Gastroesophageal sphincter (tissue), 4 donors: ENCODE data around the gene ATP10A. TPM values are rescaled to one million over a fixed set of nuclear protein-coding genes. Genes with fewer than 3 reads are reported as not detected.

Source experiments
- ATAC-seq: fragments of 150-250 bp; one replicate; pipeline ENCODE4 v1.9.1; 2016; ENCODE audit warnings: mild to moderate bottlenecking, moderate library complexity
- H3K27ac ChIP-seq, 4 donors: fragments of 200-600 bp; sonication (generic) in 3 of 4; 1 replicate in 3 of 4; 2 replicates in 1 of 4; pipeline ENCODE4 v1.5.1; 2016 to 2019
- H3K27me3 ChIP-seq: fragments of 200-600 bp; sonication (generic); one replicate; pipeline ENCODE4 v1.5.1; 2019
- H3K36me3 ChIP-seq, 2 donors: fragments of 200-600 bp; sonication (generic); one replicate each; pipeline ENCODE4 v1.5.1; 2019; ENCODE audit warnings: control low read depth in 1 of 2
- H3K4me1 ChIP-seq, 3 donors: fragments of 200-600 bp; sonication (generic); 1 replicate in 2 of 3; 2 replicates in 1 of 3; pipeline ENCODE4 v1.5.1; 2016 to 2019; ENCODE audit warnings: control low read depth in 2 of 3
- H3K4me3 ChIP-seq, 2 donors: fragments of 200-600 bp; sonication (generic); one replicate each; pipeline ENCODE4 v1.5.1; 2019; ENCODE audit warnings: mild to moderate bottlenecking in 1 of 2, moderate library complexity in 1 of 2
- H3K9me3 ChIP-seq, 3 donors: fragments of 200-600 bp; sonication (generic); one replicate each; pipeline ENCODE4 v1.5.1; 2017 to 2019; ENCODE audit warnings: control low read depth in 2 of 3
- CTCF ChIP-seq, 4 experiments: fragments of 200-600 bp in 2 of 4; fragments of 450-650 bp in 2 of 4; sonication (generic) in 1 of 4; IDR thresholded peaks; one replicate each; pipeline ENCODE4 v1.5.1; 2017 to 2019; ENCODE audit warnings: antibody characterized with exemption in 4 of 4, mild to moderate bottlenecking in 2 of 4, moderate library complexity in 2 of 4
- EP300 ChIP-seq: sonication (generic); formaldehyde crosslinking; IDR thresholded peaks from one replicate; pipeline ENCODE4 v1.6.1; 2017; ENCODE audit warnings: antibody characterized with exemption, mild to moderate bottlenecking
- POLR2A ChIP-seq, 2 donors: fragments of 450-650 bp; IDR thresholded peaks; one replicate each; pipeline ENCODE4 v1.6.1; 2017; ENCODE audit warnings: antibody characterized with exemption in 2 of 2, mild to moderate bottlenecking in 2 of 2, moderate library complexity in 1 of 2
- POLR2AphosphoS5 ChIP-seq: sonication (generic); formaldehyde crosslinking; IDR thresholded peaks from one replicate; pipeline ENCODE4 v1.6.1; 2017; ENCODE audit warnings: antibody characterized with exemption
- WGBS, 2 donors: methylation state at CpG; one replicate each; pipeline ENCODE4 v1.1.5; 2018; ENCODE audit warnings: low coverage in 1 of 2; 5-methylcytosine and 5-hydroxymethylcytosine counted together
- total RNA-seq, 4 donors: library from RNA; depleted of rRNA; stranded (reverse); fragments of >200 nt; gene quantifications; one replicate each; pipeline ENCODE4 v1.1.0, GENCODE V29; 2016

The ATP10A gene
- total RNA-seq, 4 donors from 2014 or later = 22.9 to 41.8 (median 24.6) TPM

DNA sequence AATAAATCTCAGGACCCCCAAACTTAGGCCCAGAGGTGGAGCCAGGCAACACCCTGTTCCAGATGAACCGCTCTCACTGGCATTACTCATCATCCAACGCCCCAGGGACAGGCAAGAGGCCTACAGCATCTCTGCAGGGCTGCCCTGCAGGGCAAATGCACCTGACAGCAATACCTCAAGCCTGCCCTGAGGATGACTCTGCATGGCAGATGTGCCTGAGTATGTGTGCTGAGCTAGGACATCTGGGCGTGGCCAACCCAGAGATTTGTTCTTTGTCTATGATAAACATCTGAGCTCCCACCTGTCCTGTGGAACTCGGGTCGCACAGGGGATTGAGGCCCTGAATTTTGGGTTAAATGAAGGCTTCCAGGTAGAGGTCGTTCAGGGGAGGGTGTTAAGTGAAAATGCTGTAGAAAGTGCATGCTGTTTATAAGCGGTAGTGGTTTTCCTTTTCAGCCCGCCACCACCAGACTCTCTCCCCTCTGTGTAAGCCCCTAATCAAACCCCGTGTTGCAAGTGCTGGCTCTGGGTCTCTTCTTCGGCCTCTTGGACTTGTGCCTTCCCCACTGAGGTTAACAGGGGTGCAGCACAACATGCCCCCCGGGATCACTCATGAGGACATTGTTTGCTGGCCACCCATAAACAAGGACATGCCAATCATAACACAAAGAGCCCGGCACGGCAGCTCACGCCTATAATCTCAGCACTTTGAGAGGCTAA, 92.3 kb downstream of the ATP10A start:
- ATAC-seq = no peak

DNA sequence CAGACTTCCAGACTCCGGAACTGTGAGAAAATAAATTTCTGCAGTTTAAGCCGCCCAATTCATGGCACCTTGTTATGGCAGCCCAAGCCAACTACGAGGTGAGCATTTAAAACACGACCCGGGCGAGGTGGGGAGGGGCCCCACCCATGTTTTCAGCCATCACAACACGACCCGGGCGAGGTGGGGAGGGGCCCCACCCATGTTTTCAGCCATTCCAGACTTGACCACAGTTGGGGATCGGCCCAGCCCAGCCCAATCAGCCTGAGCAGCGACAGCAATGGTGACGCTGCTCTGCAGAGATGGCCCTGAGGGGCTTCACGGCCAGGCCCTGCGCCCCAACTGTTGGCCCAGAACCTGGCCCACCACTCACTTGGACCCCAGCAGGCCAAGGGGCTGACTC, 93.1 kb downstream of the ATP10A start:
- WGBS, 2 donors = 100% methylated on average over 1 of the region's 14 CpGs; no CpG with 5 or more reads in 1 of the 2 donors
- TF ChIP-seq EP300 = no peak
- no peak for TF ChIP-seq POLR2AphosphoS5
- TF ChIP-seq POLR2A (IDR thresholded peaks at IDR 0.05) = no peak
- TF ChIP-seq CTCF (IDR thresholded peaks at IDR 0.05) = no peak
- no peak overlapping the region for H3K4me3 ChIP-seq
- no peaks in the 10 kb centered on the region for H3K27me3 ChIP-seq
- H3K9me3 ChIP-seq = no peaks in the 10 kb centered on the region
- H3K27ac ChIP-seq = no peak overlapping the region
- peaks cover 0 to 12% of the 10 kb centered on the region in 2 donors for H3K36me3 ChIP-seq
- no peak for ATAC-seq
- peaks cover 0 to 31% (median 2%) of the 10 kb centered on the region in 3 donors for H3K4me1 ChIP-seq

More for the DNA sequence above, 92.3 kb downstream of the ATP10A start:
- Histone ChIP-seq H3K9me3 (no peaks in the 10 kb centered on the region), H3K4me1 (peaks cover 2 to 38% (median 7%) of the 10 kb centered on the region in 3 donors), H3K36me3 (peaks cover 0 to 6% of the 10 kb centered on the region in 2 donors), H3K27me3 (no peaks in the 10 kb centered on the region), H3K27ac (no peak overlapping the region), H3K4me3 (no peak overlapping the region)
- TF ChIP-seq EP300 (no peak), POLR2AphosphoS5 (no peak), CTCF (IDR thresholded peaks at IDR 0.05) (no peak), POLR2A (IDR thresholded peaks at IDR 0.05) (no peak)
- WGBS, 2 donors = 85 to 89% methylated on average over 7 to 8 of the region's 14 CpGs

DNA sequence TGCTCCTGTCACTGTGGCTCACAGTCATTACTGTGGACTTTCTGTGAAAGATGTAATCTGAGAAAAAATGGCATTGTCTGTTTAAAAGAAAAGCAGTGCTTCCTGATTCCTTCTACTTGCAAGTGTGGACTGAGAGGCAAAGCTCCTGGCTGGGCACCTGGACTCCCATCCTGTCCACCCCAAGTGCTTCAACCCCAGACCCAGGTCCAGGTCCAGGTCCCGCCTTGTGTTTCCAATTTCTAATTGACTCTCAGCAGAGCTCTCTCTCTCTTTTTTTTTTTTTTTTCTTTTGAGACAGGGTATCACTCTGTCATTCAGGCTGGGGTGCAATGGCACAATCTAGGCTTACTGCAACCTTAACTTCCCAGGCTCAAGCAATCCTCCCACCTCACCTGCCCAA, 94.9 kb downstream of the ATP10A start:
- Histone ChIP-seq H3K9me3 (no peaks in the 10 kb centered on the region), H3K4me1 (peaks cover 0 to 24% (median 0%) of the 10 kb centered on the region in 3 donors), H3K27ac (no peak overlapping the region), H3K4me3 (no peak overlapping the region), H3K36me3 (peaks cover 0 to 12% of the 10 kb centered on the region in 2 donors), H3K27me3 (no peaks in the 10 kb centered on the region)
- no peak for ATAC-seq
- no peak for TF ChIP-seq EP300
- no peak for TF ChIP-seq POLR2A (IDR thresholded peaks at IDR 0.05)
- no peak for TF ChIP-seq POLR2AphosphoS5
- no peak for TF ChIP-seq CTCF (IDR thresholded peaks at IDR 0.05)
- 100% methylated on average over 1 of the region's 1 CpG for WGBS, 2 donors

DNA sequence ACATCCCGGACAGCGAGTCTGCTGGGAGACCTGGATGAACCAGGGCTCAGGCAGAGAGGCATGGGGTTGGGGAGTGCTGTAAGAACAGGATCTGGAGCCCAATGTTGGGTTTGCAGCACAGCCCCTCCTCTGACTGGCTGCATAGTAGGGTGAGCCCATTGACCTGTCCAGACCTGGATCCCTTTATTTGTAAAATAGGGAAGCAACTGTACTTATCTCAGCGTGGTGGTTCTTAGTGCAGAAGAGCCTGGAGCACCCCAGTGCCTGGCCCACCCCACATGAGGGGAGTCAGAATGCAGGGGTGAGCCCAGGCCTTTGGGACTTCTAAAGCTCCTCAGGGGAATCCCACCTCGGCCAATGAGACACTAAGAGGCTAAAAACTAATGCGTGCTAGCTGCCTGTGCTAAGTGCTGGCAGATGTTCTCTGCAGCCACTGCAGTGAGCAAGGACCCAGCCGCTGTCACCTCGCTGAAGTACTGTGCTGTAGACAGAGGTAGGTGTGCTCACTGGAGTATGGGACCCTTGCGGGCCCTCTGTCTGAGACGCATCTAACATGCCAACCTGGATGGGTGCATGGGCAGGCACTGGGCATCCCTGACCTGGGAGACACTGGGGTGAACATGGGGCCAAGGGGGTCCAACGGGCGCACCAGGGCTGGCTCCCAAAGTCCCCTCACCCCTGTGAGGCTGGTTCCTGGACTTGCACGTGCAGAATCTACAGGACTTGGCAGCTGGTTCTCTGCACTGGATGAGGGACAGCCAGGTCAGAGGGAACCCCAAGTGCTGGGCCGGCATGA, 95.6 kb downstream of the ATP10A start:
- WGBS, 2 donors = 77% methylated on average over 3 of the region's 13 CpGs; no CpG with 5 or more reads in 1 of the 2 donors
- Histone ChIP-seq H3K27me3 (no peaks in the 10 kb centered on the region), H3K4me3 (no peak overlapping the region), H3K36me3 (peaks cover 0 to 12% of the 10 kb centered on the region in 2 donors), H3K9me3 (no peaks in the 10 kb centered on the region), H3K27ac (no peak overlapping the region), H3K4me1 (peaks cover 0 to 18% (median 0%) of the 10 kb centered on the region in 3 donors)
- TF ChIP-seq POLR2AphosphoS5 = no peak
- TF ChIP-seq EP300 = no peak
- TF ChIP-seq CTCF (IDR thresholded peaks at IDR 0.05) = no peak
- no peak for ATAC-seq
